OCI-LY7 (cell line): ENCODE measurements around the gene RTEL1.

Source experiments
- EZH2phosphoT487 ChIP-seq: fragments of 200-600 bp; sonication (generic); IDR thresholded peaks from 2 replicates; pipeline ENCODE4 v1.6.1; 2018; ENCODE audit warnings: low read depth, borderline replicate concordance, mild to moderate bottlenecking, mixed run types, antibody characterized with exemption, low read length, moderate library complexity, mixed read lengths
- TF ChIP-seq, protein P1 (sequence below): fragments of 200-600 bp; sonication (generic); conservative IDR thresholded peaks from 2 replicates; pipeline ENCODE4 v1.5.1; 2014; ENCODE audit warnings: mild to moderate bottlenecking, antibody characterized with exemption, low read length, moderate library complexity, mixed read lengths

DNA sequence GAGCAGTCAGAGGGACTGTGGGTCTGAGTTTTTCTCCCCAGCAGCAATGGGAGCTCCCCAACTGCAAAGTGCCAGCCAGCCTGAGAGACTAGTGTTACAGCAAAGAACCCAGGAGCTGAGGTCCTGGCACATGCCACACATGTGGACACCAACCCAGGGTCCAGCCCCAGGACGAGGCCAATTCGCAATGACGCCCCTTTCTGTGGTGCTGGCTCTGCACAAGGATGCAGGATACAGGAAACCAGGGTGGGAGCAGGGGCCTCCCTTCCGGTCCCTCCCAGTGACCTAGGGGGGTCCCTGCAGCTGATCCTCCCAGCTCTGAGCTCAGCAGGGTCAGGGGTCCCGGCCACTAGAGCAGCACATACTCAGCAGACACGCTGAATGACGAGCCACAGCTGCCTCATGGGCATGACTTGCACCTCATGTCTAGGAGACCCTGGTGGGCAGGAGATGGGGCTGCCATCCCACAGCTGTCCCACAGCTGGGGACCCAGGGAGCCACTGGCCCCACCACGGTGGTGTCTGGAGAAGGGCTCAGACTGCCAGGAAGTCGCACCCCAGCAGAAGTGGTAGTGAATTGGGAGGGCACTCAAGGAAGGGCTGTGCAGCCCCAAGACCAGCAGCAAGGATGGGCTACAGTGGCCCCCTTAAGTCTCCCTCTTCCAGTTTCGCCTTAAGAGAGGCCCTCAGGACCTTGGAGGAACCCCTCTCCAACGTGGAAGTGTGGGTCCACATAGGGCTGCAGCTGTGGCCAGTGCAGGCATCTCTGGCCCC lies 46.0 kb downstream of the RTEL1 start:
- TF ChIP-seq, protein P1, sequence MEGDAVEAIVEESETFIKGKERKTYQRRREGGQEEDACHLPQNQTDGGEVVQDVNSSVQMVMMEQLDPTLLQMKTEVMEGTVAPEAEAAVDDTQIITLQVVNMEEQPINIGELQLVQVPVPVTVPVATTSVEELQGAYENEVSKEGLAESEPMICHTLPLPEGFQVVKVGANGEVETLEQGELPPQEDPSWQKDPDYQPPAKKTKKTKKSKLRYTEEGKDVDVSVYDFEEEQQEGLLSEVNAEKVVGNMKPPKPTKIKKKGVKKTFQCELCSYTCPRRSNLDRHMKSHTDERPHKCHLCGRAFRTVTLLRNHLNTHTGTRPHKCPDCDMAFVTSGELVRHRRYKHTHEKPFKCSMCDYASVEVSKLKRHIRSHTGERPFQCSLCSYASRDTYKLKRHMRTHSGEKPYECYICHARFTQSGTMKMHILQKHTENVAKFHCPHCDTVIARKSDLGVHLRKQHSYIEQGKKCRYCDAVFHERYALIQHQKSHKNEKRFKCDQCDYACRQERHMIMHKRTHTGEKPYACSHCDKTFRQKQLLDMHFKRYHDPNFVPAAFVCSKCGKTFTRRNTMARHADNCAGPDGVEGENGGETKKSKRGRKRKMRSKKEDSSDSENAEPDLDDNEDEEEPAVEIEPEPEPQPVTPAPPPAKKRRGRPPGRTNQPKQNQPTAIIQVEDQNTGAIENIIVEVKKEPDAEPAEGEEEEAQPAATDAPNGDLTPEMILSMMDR, result no peak
- TF ChIP-seq EZH2phosphoT487, result no peak
